ENCODE data around the gene MBNL2.
A peak's percentile ranks its signal among the peaks of the same experiment; 100 is the strongest.

MBNL2 gene

GRCh38 chr13:97338571-97338970 is 116.4 kb downstream of the MBNL2 start:
- WGBS, 2 experiments (ENCODE audit: insufficient coverage in 2 of 2) = 88 to 92% methylated on average over 13 to 16 of the region's 16 CpGs

GRCh38 chr13:97339019-97339987 is 117.2 kb downstream of the MBNL2 start:
- Histone ChIP-seq H3K4me1 (ENCODE audit: control insufficient read depth, insufficient read depth, low read length, poor library complexity, severe bottlenecking) (peaks cover 8% of the 10 kb centered on the region), H3K4me3 (ENCODE audit: extremely low read depth, insufficient read depth, low read length, poor library complexity, severe bottlenecking) (no peak overlapping the region), H3K27ac (ENCODE audit: low read depth, low read length, severe bottlenecking) (peak overlapping the region; percentile 1), H3K9me3 (ENCODE audit: control insufficient read depth, low read length) (no peaks in the 10 kb centered on the region), H3K36me3 (ENCODE audit: control insufficient read depth, insufficient read depth, low read length) (peaks cover 64% of the 10 kb centered on the region)
- WGBS, 2 experiments (ENCODE audit: insufficient coverage in 2 of 2) = 88 to 94% methylated on average over 16 to 19 of the region's 21 CpGs

More at GRCh38 chr13:97338571-97338970, 116.4 kb downstream of the MBNL2 start:
- peaks cover 8% of the 10 kb centered on the region for H3K4me1 ChIP-seq (ENCODE audit: control insufficient read depth, insufficient read depth, low read length, poor library complexity, severe bottlenecking)
- peaks cover 63% of the 10 kb centered on the region for H3K36me3 ChIP-seq (ENCODE audit: control insufficient read depth, insufficient read depth, low read length)
- H3K9me3 ChIP-seq (ENCODE audit: control insufficient read depth, low read length) = no peaks in the 10 kb centered on the region
- H3K27ac ChIP-seq (ENCODE audit: low read depth, low read length, severe bottlenecking) = no peak overlapping the region
- no peak overlapping the region for H3K4me3 ChIP-seq (ENCODE audit: extremely low read depth, insufficient read depth, low read length, poor library complexity, severe bottlenecking)

GRCh38 chr13:97339988-97340749 is 118.0 kb downstream of the MBNL2 start:
- 94 to 100% methylated on average over 4 of the region's 7 CpGs for WGBS, 2 experiments (ENCODE audit: insufficient coverage in 2 of 2)
- no peaks in the 10 kb centered on the region for H3K9me3 ChIP-seq (ENCODE audit: control insufficient read depth, low read length)
- H3K4me3 ChIP-seq (ENCODE audit: extremely low read depth, insufficient read depth, low read length, poor library complexity, severe bottlenecking) = no peak overlapping the region
- no peak overlapping the region for H3K27ac ChIP-seq (ENCODE audit: low read depth, low read length, severe bottlenecking)
- H3K36me3 ChIP-seq (ENCODE audit: control insufficient read depth, insufficient read depth, low read length) = peaks cover 56% of the 10 kb centered on the region
- H3K4me1 ChIP-seq (ENCODE audit: control insufficient read depth, insufficient read depth, low read length, poor library complexity, severe bottlenecking) = peaks cover 4% of the 10 kb centered on the region

- no peaks in the 10 kb centered on the region for H3K4me1 ChIP-seq (ENCODE audit: control insufficient read depth, insufficient read depth, low read length, poor library complexity, severe bottlenecking)
- no peak overlapping the region for H3K4me3 ChIP-seq (ENCODE audit: extremely low read depth, insufficient read depth, low read length, poor library complexity, severe bottlenecking)
- H3K36me3 ChIP-seq (ENCODE audit: control insufficient read depth, insufficient read depth, low read length) = peaks cover 50% of the 10 kb centered on the region
- H3K27ac ChIP-seq (ENCODE audit: low read depth, low read length, severe bottlenecking) = no peak overlapping the region
- H3K9me3 ChIP-seq (ENCODE audit: control insufficient read depth, low read length) = no peaks in the 10 kb centered on the region
- WGBS, 2 experiments (ENCODE audit: insufficient coverage in 2 of 2) = 100% methylated on average over 1 of the region's 1 CpG; no CpG with 5 or more reads in 1 of the 2 experiments
These were observed 119.0 kb downstream of the MBNL2 start for GRCh38 chr13:97341135-97341534.

- Histone ChIP-seq H3K27ac (ENCODE audit: low read depth, low read length, severe bottlenecking) (no peak overlapping the region), H3K9me3 (ENCODE audit: control insufficient read depth, low read length) (no peaks in the 10 kb centered on the region), H3K4me1 (ENCODE audit: control insufficient read depth, insufficient read depth, low read length, poor library complexity, severe bottlenecking) (no peaks in the 10 kb centered on the region), H3K36me3 (ENCODE audit: control insufficient read depth, insufficient read depth, low read length) (peaks cover 50% of the 10 kb centered on the region), H3K4me3 (ENCODE audit: extremely low read depth, insufficient read depth, low read length, poor library complexity, severe bottlenecking) (no peak overlapping the region)
- WGBS, 2 experiments (ENCODE audit: insufficient coverage in 2 of 2) = 71 to 80% methylated on average over 1 of the region's 2 CpGs
These were observed 120.0 kb downstream of the MBNL2 start for GRCh38 chr13:97342136-97342535.

- Histone ChIP-seq H3K36me3 (ENCODE audit: control insufficient read depth, insufficient read depth, low read length) (peaks cover 50% of the 10 kb centered on the region), H3K27ac (ENCODE audit: low read depth, low read length, severe bottlenecking) (no peak overlapping the region), H3K4me3 (ENCODE audit: extremely low read depth, insufficient read depth, low read length, poor library complexity, severe bottlenecking) (no peak overlapping the region), H3K4me1 (ENCODE audit: control insufficient read depth, insufficient read depth, low read length, poor library complexity, severe bottlenecking) (no peaks in the 10 kb centered on the region), H3K9me3 (ENCODE audit: control insufficient read depth, low read length) (no peaks in the 10 kb centered on the region)
- 85 to 96% methylated on average over 8 of the region's 8 CpGs for WGBS, 2 experiments (ENCODE audit: insufficient coverage in 2 of 2)
These were observed 120.8 kb downstream of the MBNL2 start for GRCh38 chr13:97342936-97343335.

GRCh38 chr13:97344265-97345175 is 122.4 kb downstream of the MBNL2 start:
- Histone ChIP-seq H3K27ac (ENCODE audit: low read depth, low read length, severe bottlenecking) (no peak overlapping the region), H3K9me3 (ENCODE audit: control insufficient read depth, low read length) (no peaks in the 10 kb centered on the region), H3K4me3 (ENCODE audit: extremely low read depth, insufficient read depth, low read length, poor library complexity, severe bottlenecking) (no peak overlapping the region), H3K36me3 (ENCODE audit: control insufficient read depth, insufficient read depth, low read length) (peaks cover 53% of the 10 kb centered on the region), H3K4me1 (ENCODE audit: control insufficient read depth, insufficient read depth, low read length, poor library complexity, severe bottlenecking) (no peaks in the 10 kb centered on the region)
- WGBS, 2 experiments (ENCODE audit: insufficient coverage in 2 of 2) = 47 to 79% methylated on average over 1 to 4 of the region's 5 CpGs

GRCh38 chr13:97346097-97346496 is 124.0 kb downstream of the MBNL2 start:
- peaks cover 6% of the 10 kb centered on the region for H3K9me3 ChIP-seq (ENCODE audit: control insufficient read depth, low read length)
- no peaks in the 10 kb centered on the region for H3K4me1 ChIP-seq (ENCODE audit: control insufficient read depth, insufficient read depth, low read length, poor library complexity, severe bottlenecking)
- 93 to 100% methylated on average over 1 to 2 of the region's 2 CpGs for WGBS, 2 experiments (ENCODE audit: insufficient coverage in 2 of 2)
- H3K4me3 ChIP-seq (ENCODE audit: extremely low read depth, insufficient read depth, low read length, poor library complexity, severe bottlenecking) = no peak overlapping the region
- H3K27ac ChIP-seq (ENCODE audit: low read depth, low read length, severe bottlenecking) = no peak overlapping the region
- peaks cover 68% of the 10 kb centered on the region for H3K36me3 ChIP-seq (ENCODE audit: control insufficient read depth, insufficient read depth, low read length)

GRCh38 chr13:97346561-97347254 is 124.6 kb downstream of the MBNL2 start:
- no peaks in the 10 kb centered on the region for H3K4me1 ChIP-seq (ENCODE audit: control insufficient read depth, insufficient read depth, low read length, poor library complexity, severe bottlenecking)
- no peak overlapping the region for H3K4me3 ChIP-seq (ENCODE audit: extremely low read depth, insufficient read depth, low read length, poor library complexity, severe bottlenecking)
- H3K9me3 ChIP-seq (ENCODE audit: control insufficient read depth, low read length) = peaks cover 9% of the 10 kb centered on the region
- H3K36me3 ChIP-seq (ENCODE audit: control insufficient read depth, insufficient read depth, low read length) = peaks cover 74% of the 10 kb centered on the region
- no peak overlapping the region for H3K27ac ChIP-seq (ENCODE audit: low read depth, low read length, severe bottlenecking)
- 94 to 96% methylated on average over 31 to 34 of the region's 39 CpGs for WGBS, 2 experiments (ENCODE audit: insufficient coverage in 2 of 2)
